HCT116 (cell line): ENCODE results near the gene FOXN3. TPM values are rescaled to one million over a fixed set of nuclear protein-coding genes. Genes with fewer than 3 reads are reported as not detected.

ENCODE experiments used
- ATAC-seq: fragments of 200-7000 bp; cut with Tn5 transposase; 2 replicates; pipeline ENCODE4 v1.9.1; 2020; ENCODE audit warnings: mild to moderate bottlenecking, moderate library complexity
- BruUV-seq: library from RNA; stranded (reverse); fragments of 400-500 nt; replicated peaks from 2 replicates; lab custom pipeline; 2021; lab: Mats Ljungman, UMichigan
- CTCF ChIA-PET: fragments of 300-600 bp; sonication (Branson Sonifier 250); formaldehyde crosslinking; loops from one replicate; lab custom pipeline; 2021; ENCODE audit warnings: antibody characterized with exemption; lab: Charles Lee
- POLR2A ChIA-PET: fragments of 300-600, 350-600 bp; sonication (Branson Sonifier 250); formaldehyde crosslinking; loops from one replicate; lab custom pipeline; 2021; ENCODE audit warnings: antibody characterized with exemption; lab: Charles Lee
- RAD21 ChIA-PET, 2 experiments: fragments of 300-600 bp; sonication (Branson Sonifier 250); formaldehyde crosslinking; loops; one replicate each; lab custom pipeline; 2023; ENCODE audit warnings: low total read pairs in 2 of 2; ENCODE audit not compliant: uncharacterized antibody in 2 of 2, unreplicated experiment in 2 of 2, low non-redundant PET in 1 of 2; lab: Charles Lee
- DNase-seq: peaks from one replicate; pipeline ENCODE4 v3.0.0-alpha.2; 2010; ENCODE audit warnings: low read depth, low spot score
- H2AFZ ChIP-seq: fragments of 200-600 bp; shearing (Covaris generic), sonication (generic); 2 replicates; pipeline ENCODE4 v1.6.1; 2017; ENCODE audit warnings: low read depth, mixed run types, mixed read lengths, antibody characterized with exemption, low read length; ENCODE audit not compliant: poor library complexity, severe bottlenecking
- H3K27ac ChIP-seq: 2 replicates; pipeline ENCODE4 v1.5.1; 2012; ENCODE audit warnings: low read depth, low read length
- H3K27me3 ChIP-seq: fragments of 200-600 bp; sonication (generic); 2 replicates; pipeline ENCODE4 v1.6.1; 2016; ENCODE audit warnings: mixed run types, low read length, mixed read lengths; ENCODE audit not compliant: insufficient read depth
- H3K36me3 ChIP-seq, 2 experiments: fragments of 200-500 bp in 1 of 2; fragments of 200-600 bp in 1 of 2; sonication (Bioruptor generic) in 1 of 2; sonication (generic) in 1 of 2; 2 replicates each; pipeline versions ENCODE4 v1.5.1 to v1.6.1; 2014 to 2016; ENCODE audit warnings: low read length in 2 of 2, inconsistent platforms in 1 of 2, mixed read lengths in 1 of 2, mixed run types in 1 of 2; ENCODE audit not compliant: insufficient read depth in 2 of 2, control insufficient read depth in 1 of 2
- H3K4me1 ChIP-seq, 2 experiments: fragments of 200-600 bp in 1 of 2; sonication (generic) in 1 of 2; 2 replicates each; pipeline versions ENCODE4 v1.5.1 to v1.6.1; 2012 to 2017; ENCODE audit warnings: low read length in 2 of 2, inconsistent platforms in 1 of 2, mild to moderate bottlenecking in 1 of 2, mixed read lengths in 1 of 2, mixed run types in 1 of 2, moderate library complexity in 1 of 2; ENCODE audit not compliant: insufficient read depth in 2 of 2, control insufficient read depth in 1 of 2
- H3K4me2 ChIP-seq: fragments of 200-600 bp; sonication (generic); 2 replicates; pipeline ENCODE4 v1.6.1; 2017; ENCODE audit warnings: mixed run types, low read length, mixed read lengths
- H3K4me3 ChIP-seq, 2 experiments: fragments of 200-600 bp in 1 of 2; sonication (generic) in 1 of 2; replicated peaks in 1 of 2; 2 replicates each; pipeline ENCODE4 v1.5.1; 2011 to 2016; ENCODE audit warnings: low read length in 2 of 2, control low read depth in 1 of 2, low read depth in 1 of 2, mild to moderate bottlenecking in 1 of 2, mixed read lengths in 1 of 2, mixed run types in 1 of 2
- H3K79me2 ChIP-seq: fragments of 200-600 bp; sonication (generic); 2 replicates; pipeline ENCODE4 v1.6.1; 2017; ENCODE audit warnings: mild to moderate bottlenecking, mixed run types, low read length, moderate library complexity, mixed read lengths; ENCODE audit not compliant: insufficient read depth
- H3K9ac ChIP-seq: fragments of 200-600 bp; sonication (generic); 2 replicates; pipeline ENCODE4 v1.6.1; 2016; ENCODE audit warnings: low read length, mixed read lengths
- H3K9me2 ChIP-seq: fragments of 200-600 bp; sonication (generic), shearing (Covaris generic); 2 replicates; pipeline ENCODE4 v1.6.1; 2017; ENCODE audit warnings: mixed run types, mild to moderate bottlenecking, moderate library complexity; ENCODE audit not compliant: insufficient read depth
- H3K9me3 ChIP-seq, 2 experiments: fragments of 200-500 bp in 1 of 2; fragments of 200-600 bp in 1 of 2; sonication (Bioruptor generic) in 1 of 2; sonication (generic) in 1 of 2; 2 replicates each; pipeline ENCODE4 v1.6.1; 2014 to 2017; ENCODE audit warnings: low read length in 2 of 2, mixed read lengths in 2 of 2, inconsistent platforms in 1 of 2, low read depth in 1 of 2, mild to moderate bottlenecking in 1 of 2, mixed run types in 1 of 2, moderate library complexity in 1 of 2; ENCODE audit not compliant: control insufficient read depth in 1 of 2, insufficient read depth in 1 of 2
- H4K20me1 ChIP-seq: fragments of 200-600 bp; sonication (generic), shearing (Covaris generic); 2 replicates; pipeline ENCODE4 v1.6.1; 2017; ENCODE audit warnings: mixed run types, mild to moderate bottlenecking, moderate library complexity; ENCODE audit not compliant: insufficient read depth
- ATF3 ChIP-seq: IDR thresholded peaks from 2 replicates; pipeline ENCODE4 v1.6.1; 2012
- CBX3 ChIP-seq: IDR thresholded peaks from 2 replicates; pipeline ENCODE4 v1.6.1; 2012; ENCODE audit warnings: low read depth
- CEBPB ChIP-seq: IDR thresholded peaks from 2 replicates; pipeline ENCODE4 v1.6.1; 2012; ENCODE audit warnings: low read depth
- EGR1 ChIP-seq: IDR thresholded peaks from 2 replicates; pipeline ENCODE4 v1.6.1; 2012; ENCODE audit warnings: low read depth
- ELF1 ChIP-seq: IDR thresholded peaks from 2 replicates; pipeline ENCODE4 v1.6.1; 2012; ENCODE audit warnings: low read depth, borderline replicate concordance
- EZH2 ChIP-seq: fragments of 200-600 bp; sonication (generic); IDR thresholded peaks from 2 replicates; pipeline ENCODE4 v1.6.1; 2017; ENCODE audit warnings: antibody characterized with exemption, mixed run types
- EZH2phosphoT487 ChIP-seq: fragments of 200-600 bp; IDR thresholded peaks from 2 replicates; pipeline ENCODE4 v1.6.1; 2018; ENCODE audit warnings: antibody characterized with exemption, borderline replicate concordance
- MAX ChIP-seq: IDR thresholded peaks from 2 replicates; pipeline ENCODE4 v1.6.1; 2012
- POLR2A ChIP-seq: IDR thresholded peaks from 2 replicates; pipeline ENCODE4 v1.7.0; 2011; ENCODE audit warnings: borderline replicate concordance; ENCODE audit not compliant: insufficient read depth, insufficient read length; ENCODE audit errors: extremely low read depth
- REST ChIP-seq: IDR thresholded peaks from 2 replicates; pipeline ENCODE4 v1.6.1; 2012; ENCODE audit warnings: low read depth
- SIN3A ChIP-seq: IDR thresholded peaks from 2 replicates; pipeline ENCODE4 v1.6.1; 2012; ENCODE audit warnings: low read depth
- SP1 ChIP-seq: IDR thresholded peaks from 2 replicates; pipeline ENCODE4 v1.6.1; 2012; ENCODE audit warnings: low read depth
- SRF ChIP-seq: IDR thresholded peaks from 2 replicates; pipeline ENCODE4 v1.6.1; 2012; ENCODE audit warnings: low read depth
- TCF7L2 ChIP-seq: IDR thresholded peaks from 2 replicates; pipeline ENCODE4 v1.7.0; 2011; ENCODE audit warnings: borderline replicate concordance, inconsistent platforms; ENCODE audit not compliant: insufficient read depth, insufficient read length; ENCODE audit errors: extremely low read depth
- YY1 ChIP-seq: IDR thresholded peaks from 2 replicates; pipeline ENCODE4 v1.6.1; 2011; ENCODE audit warnings: low read length, low read depth, moderate library complexity, mild to moderate bottlenecking; ENCODE audit not compliant: insufficient replicate concordance; ENCODE audit errors: extremely low read depth
- ZNF274 ChIP-seq: fragments of 200-500 bp; sonication (Bioruptor generic); IDR thresholded peaks from 2 replicates; pipeline ENCODE4 v1.6.1; 2014; ENCODE audit warnings: mild to moderate bottlenecking, low read depth, low read length, inconsistent platforms
- intact Hi-C: fragments of 100-400 bp; cut with micrococcal nuclease; formaldehyde crosslinking; loops from 2 replicates; pipeline ENCODE4 v1.10.0; 2022
- total RNA-seq: library from RNA; stranded (reverse); gene quantifications from one replicate; pipeline ENCODE4 v1.2.1, GENCODE V29; 2021; ENCODE audit not compliant: unreplicated experiment
- TF ChIP-seq, protein P1 (sequence below), 3 experiments: fragments of 200-600 bp in 1 of 3; sonication (generic) in 1 of 3; IDR thresholded peaks in 2 of 3; conservative IDR thresholded peaks in 1 of 3; 2 replicates each; pipeline ENCODE4 v1.5.1; 2012 to 2017; ENCODE audit warnings: low read depth in 2 of 3, low read length in 2 of 3, antibody characterized with exemption in 1 of 3, borderline replicate concordance in 1 of 3, control low read depth in 1 of 3, mild to moderate bottlenecking in 1 of 3, mixed read lengths in 1 of 3, mixed run types in 1 of 3, moderate library complexity in 1 of 3; ENCODE audit not compliant: insufficient read depth in 1 of 3
- TF ChIP-seq, protein P2 (sequence below): IDR thresholded peaks from 2 replicates; pipeline ENCODE4 v1.6.1; 2011; ENCODE audit warnings: mild to moderate bottlenecking, low read length, moderate library complexity; ENCODE audit not compliant: insufficient replicate concordance; ENCODE audit errors: extremely low read depth

FOXN3 gene
- total RNA-seq, 1 experiment from 2014 or later = 20.0 TPM

DNA sequence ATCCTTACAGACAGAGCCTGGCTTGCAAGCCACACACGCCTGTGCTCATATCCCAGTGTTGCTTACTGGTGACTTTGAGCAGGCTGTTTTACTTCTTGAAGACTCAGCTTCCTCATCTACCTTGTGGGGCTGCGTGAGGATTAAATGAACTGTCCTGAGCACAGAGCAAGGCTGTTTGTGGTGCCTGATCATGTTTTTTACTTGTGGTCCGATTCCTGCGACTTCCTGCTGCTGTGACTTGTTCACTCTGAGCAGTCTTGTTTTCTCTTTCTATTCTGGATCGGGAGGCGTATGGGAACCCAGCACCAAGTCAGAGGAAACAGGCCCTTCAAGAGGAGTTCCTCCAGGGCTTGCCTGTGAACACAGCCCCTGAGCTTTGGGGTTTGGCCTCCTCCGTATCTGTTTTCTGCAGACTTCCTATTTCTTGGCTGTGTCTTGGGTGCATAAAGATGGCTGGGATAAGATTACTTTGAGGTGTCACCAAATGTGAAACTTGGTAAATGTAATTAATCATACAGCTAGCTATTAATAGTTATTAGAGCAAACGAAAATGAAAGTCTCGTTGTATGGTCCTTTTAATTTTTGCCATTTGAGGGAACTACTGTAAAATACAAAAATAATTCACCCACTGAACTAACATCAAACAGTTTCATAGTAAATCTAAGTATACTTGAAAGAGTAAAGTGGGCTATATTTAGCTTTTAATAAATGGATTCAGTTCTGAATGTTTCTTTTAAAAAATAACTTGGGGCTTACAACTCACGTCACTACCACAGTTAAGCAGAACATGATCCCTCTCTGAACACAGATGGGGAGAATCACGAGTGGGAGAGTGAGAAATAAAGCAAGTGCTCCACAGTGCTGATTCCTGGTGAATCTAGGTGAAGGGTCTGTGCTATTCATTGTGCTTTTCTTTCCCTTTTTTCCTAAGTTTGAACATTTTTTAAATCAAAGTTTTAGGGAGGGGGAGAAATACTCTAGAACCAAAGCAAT, 251.5 kb downstream of the FOXN3 start:
- ChIA-PET POLR2A (no interaction called here), RAD21 (no interaction called here), CTCF (no interaction called here)
- Histone ChIP-seq H3K4me3 (no peak overlapping the region), H3K4me2 (no peak overlapping the region), H3K9ac (no peak overlapping the region), H3K27ac (no peak overlapping the region), H3K36me3 (no peaks in the 10 kb centered on the region), H4K20me1 (no peaks in the 10 kb centered on the region), H3K4me1 (no peaks in the 10 kb centered on the region), H3K27me3 (no peaks in the 10 kb centered on the region), H2AFZ (no peak overlapping the region)
- DNase-seq = no peak
- ATAC-seq = no peak
- no peak for TF ChIP-seq REST
- no peak for TF ChIP-seq TCF7L2
- TF ChIP-seq CBX3 = no peak
- TF ChIP-seq EZH2 = no peak
- TF ChIP-seq, protein P1, sequence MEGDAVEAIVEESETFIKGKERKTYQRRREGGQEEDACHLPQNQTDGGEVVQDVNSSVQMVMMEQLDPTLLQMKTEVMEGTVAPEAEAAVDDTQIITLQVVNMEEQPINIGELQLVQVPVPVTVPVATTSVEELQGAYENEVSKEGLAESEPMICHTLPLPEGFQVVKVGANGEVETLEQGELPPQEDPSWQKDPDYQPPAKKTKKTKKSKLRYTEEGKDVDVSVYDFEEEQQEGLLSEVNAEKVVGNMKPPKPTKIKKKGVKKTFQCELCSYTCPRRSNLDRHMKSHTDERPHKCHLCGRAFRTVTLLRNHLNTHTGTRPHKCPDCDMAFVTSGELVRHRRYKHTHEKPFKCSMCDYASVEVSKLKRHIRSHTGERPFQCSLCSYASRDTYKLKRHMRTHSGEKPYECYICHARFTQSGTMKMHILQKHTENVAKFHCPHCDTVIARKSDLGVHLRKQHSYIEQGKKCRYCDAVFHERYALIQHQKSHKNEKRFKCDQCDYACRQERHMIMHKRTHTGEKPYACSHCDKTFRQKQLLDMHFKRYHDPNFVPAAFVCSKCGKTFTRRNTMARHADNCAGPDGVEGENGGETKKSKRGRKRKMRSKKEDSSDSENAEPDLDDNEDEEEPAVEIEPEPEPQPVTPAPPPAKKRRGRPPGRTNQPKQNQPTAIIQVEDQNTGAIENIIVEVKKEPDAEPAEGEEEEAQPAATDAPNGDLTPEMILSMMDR (IDR thresholded peaks at IDR 0.05 in 2 of 3, conservative IDR thresholded peaks at IDR 0.05 in 1 of 3; ENCODE audit: borderline replicate concordance in 1 of 3, insufficient read depth in 1 of 3, low read depth in 2 of 3, low read length in 2 of 3) = no peak
- TF ChIP-seq, protein P2, sequence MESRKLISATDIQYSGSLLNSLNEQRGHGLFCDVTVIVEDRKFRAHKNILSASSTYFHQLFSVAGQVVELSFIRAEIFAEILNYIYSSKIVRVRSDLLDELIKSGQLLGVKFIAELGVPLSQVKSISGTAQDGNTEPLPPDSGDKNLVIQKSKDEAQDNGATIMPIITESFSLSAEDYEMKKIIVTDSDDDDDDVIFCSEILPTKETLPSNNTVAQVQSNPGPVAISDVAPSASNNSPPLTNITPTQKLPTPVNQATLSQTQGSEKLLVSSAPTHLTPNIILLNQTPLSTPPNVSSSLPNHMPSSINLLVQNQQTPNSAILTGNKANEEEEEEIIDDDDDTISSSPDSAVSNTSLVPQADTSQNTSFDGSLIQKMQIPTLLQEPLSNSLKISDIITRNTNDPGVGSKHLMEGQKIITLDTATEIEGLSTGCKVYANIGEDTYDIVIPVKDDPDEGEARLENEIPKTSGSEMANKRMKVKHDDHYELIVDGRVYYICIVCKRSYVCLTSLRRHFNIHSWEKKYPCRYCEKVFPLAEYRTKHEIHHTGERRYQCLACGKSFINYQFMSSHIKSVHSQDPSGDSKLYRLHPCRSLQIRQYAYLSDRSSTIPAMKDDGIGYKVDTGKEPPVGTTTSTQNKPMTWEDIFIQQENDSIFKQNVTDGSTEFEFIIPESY = no peak
- TF ChIP-seq YY1 = no peak
- TF ChIP-seq ZNF274 = no peak
- TF ChIP-seq POLR2A = no peak
- TF ChIP-seq SRF = no peak
- no peak for TF ChIP-seq ATF3
- TF ChIP-seq SP1 = no peak
- no peak for TF ChIP-seq ELF1
- TF ChIP-seq MAX = no peak
- no peak for TF ChIP-seq EGR1
- TF ChIP-seq CEBPB = no peak
- TF ChIP-seq SIN3A = no peak
- TF ChIP-seq EZH2phosphoT487 = no peak
- TF ChIP-seq, all 23 proteins: peak for 0
- Histone ChIP-seq H3K79me2 (no peaks in the 10 kb centered on the region), H3K9me3 (no peaks in the 10 kb centered on the region), H3K9me2 (no peaks in the 10 kb centered on the region)
- no TSS peak for BruUV-seq
- intact Hi-C loops = no loop called here
